MCF 10A (cell line): ENCODE data around the gene OR5B3. TPM values are rescaled to one million over a fixed set of nuclear protein-coding genes. Genes with fewer than 3 reads are reported as not detected.

Source experiments
- Bru-seq: library from RNA; stranded (reverse); fragments of 400-500 nt; gene quantifications from one replicate; lab custom pipeline; 2021; lab: Mats Ljungman, UMichigan
- BruChase-seq, 2 experiments: library from RNA; stranded (reverse); fragments of 400-500 nt; gene quantifications; one replicate each; lab custom pipeline; 2021; lab: Mats Ljungman, UMichigan
- BruUV-seq: library from RNA; stranded (reverse); fragments of 400-500 nt; replicated peaks from 2 replicates; lab custom pipeline; 2021; lab: Mats Ljungman, UMichigan
- CTCF ChIA-PET: fragments of 300-600 bp; sonication (Branson Sonifier 250); formaldehyde crosslinking; extraction: SDS; loops from one replicate; lab custom pipeline; 2021; ENCODE audit warnings: antibody characterized with exemption, inconsistent platforms; lab: Yijun Ruan, JAX
- POLR2A ChIA-PET: fragments of 300-600, 350-650 bp; sonication (Branson Sonifier 250); formaldehyde crosslinking; extraction: SDS; loops from one replicate; lab custom pipeline; 2020; ENCODE audit warnings: antibody characterized with exemption, inconsistent platforms; lab: Yijun Ruan, JAX
- DNase-seq: peaks from one replicate; pipeline ENCODE4 v3.0.0-alpha.2; 2018; ENCODE audit not compliant: unreplicated experiment
- H3K27ac Mint-ChIP-seq: one replicate; pipeline ENCODE4 v1.8.0; 2022; ENCODE audit warnings: mild to moderate bottlenecking, low read depth, mixed read lengths; ENCODE audit not compliant: unreplicated experiment
- H3K27me3 Mint-ChIP-seq: one replicate; pipeline ENCODE4 v1.8.0; 2022; ENCODE audit warnings: mixed read lengths; ENCODE audit not compliant: insufficient read depth, unreplicated experiment
- H3K36me3 Mint-ChIP-seq: one replicate; pipeline ENCODE4 v1.8.0; 2022; ENCODE audit warnings: mild to moderate bottlenecking, moderate library complexity, mixed read lengths; ENCODE audit not compliant: insufficient read depth, unreplicated experiment
- H3K4me1 Mint-ChIP-seq: one replicate; pipeline ENCODE4 v1.8.0; 2022; ENCODE audit warnings: mixed read lengths; ENCODE audit not compliant: insufficient read depth, unreplicated experiment
- H3K4me3 Mint-ChIP-seq: one replicate; pipeline ENCODE4 v1.8.0; 2022; ENCODE audit warnings: mild to moderate bottlenecking, moderate library complexity, mixed read lengths; ENCODE audit not compliant: unreplicated experiment
- H3K9me3 Mint-ChIP-seq: one replicate; pipeline ENCODE4 v1.8.0; 2022; ENCODE audit warnings: mixed read lengths; ENCODE audit not compliant: unreplicated experiment
- CTCF ChIP-seq: fragments of 200-600 bp; IDR thresholded peaks from one replicate; pipeline ENCODE4 v1.8.0; 2022; ENCODE audit warnings: antibody characterized with exemption, mild to moderate bottlenecking; ENCODE audit not compliant: unreplicated experiment
- intact Hi-C: fragments of 100-400 bp; cut with micrococcal nuclease; formaldehyde crosslinking; loops from 2 replicates; pipeline ENCODE4 v1.14.1; 2022
- long read RNA-seq: library from polyadenylated mRNA; stranded (forward); transcript quantifications from one replicate; pipeline ENCODE4 v2.0.0, GENCODE V29; 2022
- total RNA-seq: library from RNA; stranded (reverse); gene quantifications from 2 replicates; pipeline ENCODE4 v1.2.3, GENCODE V29; 2022

OR5B3 gene
- total RNA-seq (not detected in 2 replicates), Bru-seq, nascent RNA (not detected), BruChase-seq, experiment 1, labeled RNA remaining after a 6-hour chase (not detected), BruChase-seq, experiment 2, labeled RNA remaining after a 2-hour chase (not detected)
- long read RNA-seq: 0 reads

DNA sequence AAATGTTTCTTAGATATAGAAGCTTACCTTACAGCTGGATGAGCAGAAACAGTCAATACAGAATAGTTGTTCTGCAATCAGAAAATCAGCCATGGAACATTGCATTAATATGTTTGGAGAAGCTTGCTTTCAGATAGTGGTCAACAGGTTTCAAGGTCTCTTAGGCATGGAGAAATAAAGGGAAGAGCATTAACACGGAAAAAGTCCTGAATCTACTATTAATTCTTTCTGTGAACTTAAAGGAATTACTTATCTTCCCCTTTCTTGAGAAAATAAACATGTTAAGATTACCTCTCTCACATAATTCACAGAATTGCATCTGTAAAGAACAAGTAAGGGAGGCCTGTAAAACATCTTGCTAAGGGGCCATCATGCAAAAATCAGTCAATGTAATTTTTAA is at the start of gene OR5B3:
Gene OR5B3 (minus strand): TSS at position 101 of the 400 bp plus-strand sequence. CDS start 3,465 bp downstream, outside the sequence.
- intact Hi-C loops: no loop called here
- no peak within 1 kb of the TSS for H3K4me3 Mint-ChIP-seq
- no peak within 1 kb of the TSS for H3K27ac Mint-ChIP-seq
- POLR2A ChIA-PET: interaction anchor here (0.6 kb wide), 1 partner anchor 9 kb away, joined by 4 read pairs; no protein-coding TSS in a partner anchor
- no peaks in the 10 kb centered on the region for H3K36me3 Mint-ChIP-seq
- peaks cover 14% of the 10 kb centered on the region for H3K9me3 Mint-ChIP-seq
- no peak for DNase-seq
- CTCF ChIA-PET: no interaction called here
- no TSS peak for BruUV-seq
- TF ChIP-seq CTCF: no peak
- no peaks in the 10 kb centered on the region for H3K4me1 Mint-ChIP-seq
- no peaks in the 10 kb centered on the region for H3K27me3 Mint-ChIP-seq

DNA sequence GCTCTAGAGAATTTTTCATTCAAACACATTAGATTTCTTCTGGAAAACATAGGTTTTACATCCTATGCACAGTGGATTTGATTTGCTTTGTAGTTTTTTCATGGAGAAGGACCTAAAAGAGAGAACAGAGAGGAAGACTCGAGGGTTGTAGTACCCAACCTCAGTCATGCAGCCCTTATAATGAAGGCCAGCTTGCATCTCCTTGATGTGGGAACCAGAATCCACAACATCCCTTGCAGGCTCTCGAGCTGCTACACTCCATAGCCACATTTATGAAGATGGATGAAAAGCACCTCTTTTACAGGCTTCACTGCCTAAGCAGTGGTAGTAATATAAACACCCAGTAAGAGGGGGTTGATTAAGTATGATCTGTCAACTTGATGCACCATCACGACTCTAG is 44.9 kb upstream of the OR5B3 start:
- H3K36me3 Mint-ChIP-seq: no peaks in the 10 kb centered on the region
- no peak overlapping the region for H3K27ac Mint-ChIP-seq
- H3K4me1 Mint-ChIP-seq: no peaks in the 10 kb centered on the region
- H3K27me3 Mint-ChIP-seq: no peaks in the 10 kb centered on the region
- BruUV-seq: no TSS peak
- H3K9me3 Mint-ChIP-seq: peaks cover 13% of the 10 kb centered on the region
- DNase-seq: no peak
- TF ChIP-seq CTCF: no peak
- H3K4me3 Mint-ChIP-seq: no peak overlapping the region
- intact Hi-C loops: no loop called here
- POLR2A ChIA-PET: no interaction called here
- CTCF ChIA-PET: interaction anchor here (0.7 kb wide), 1 partner anchor 77 kb away, joined by 3 read pairs; no protein-coding TSS in a partner anchor

DNA sequence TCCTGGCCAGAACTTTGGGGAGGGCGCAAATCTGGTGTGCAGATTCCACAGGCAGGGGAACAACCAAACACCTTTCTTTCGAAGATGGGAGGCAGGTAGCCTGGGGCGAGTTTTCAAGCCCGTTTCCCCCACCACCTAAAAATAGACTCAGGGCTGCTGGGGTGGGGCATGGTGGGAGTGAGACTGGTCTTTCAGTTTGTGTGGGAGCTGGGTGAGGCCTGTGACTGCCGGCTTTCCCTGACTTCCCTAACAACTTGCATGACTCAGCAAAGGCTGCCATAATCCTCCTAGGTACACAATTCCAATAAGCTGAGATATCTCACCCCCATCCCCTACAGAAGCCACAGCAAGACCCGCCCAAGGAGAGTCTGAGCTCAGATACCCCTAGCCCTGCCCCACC is 39.6 kb upstream of the OR5B3 start:
- no peak overlapping the region for H3K27ac Mint-ChIP-seq
- no peak for TF ChIP-seq CTCF
- peaks cover 13% of the 10 kb centered on the region for H3K9me3 Mint-ChIP-seq
- DNase-seq: peak; percentile 2
- H3K4me1 Mint-ChIP-seq: no peaks in the 10 kb centered on the region
- no peak overlapping the region for H3K4me3 Mint-ChIP-seq
- intact Hi-C loops: no loop called here
- H3K36me3 Mint-ChIP-seq: no peaks in the 10 kb centered on the region
- ChIA-PET CTCF (no interaction called here), POLR2A (no interaction called here)
- no TSS peak for BruUV-seq
- no peaks in the 10 kb centered on the region for H3K27me3 Mint-ChIP-seq

DNA sequence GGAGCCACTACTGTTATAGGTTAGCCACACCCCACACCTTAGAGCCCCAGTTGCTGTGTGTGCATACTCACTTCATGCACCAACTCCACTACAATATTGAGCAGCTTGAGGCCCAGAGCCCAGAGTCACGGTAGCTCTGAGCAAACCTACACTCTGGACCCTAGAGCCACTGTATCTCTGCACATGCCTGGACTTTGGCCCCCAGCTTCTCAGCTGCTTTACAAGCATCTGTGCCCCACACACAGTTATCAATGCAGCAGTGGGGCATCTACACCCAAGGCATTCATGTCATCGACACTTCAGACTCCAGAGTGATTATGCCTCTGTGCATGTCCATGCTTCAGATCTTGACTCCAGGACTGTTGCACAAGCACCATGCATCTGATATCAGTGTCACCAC is 37.6 kb upstream of the OR5B3 start:
- no TSS peak for BruUV-seq
- POLR2A ChIA-PET: no interaction called here
- DNase-seq: no peak
- no peak overlapping the region for H3K4me3 Mint-ChIP-seq
- no peaks in the 10 kb centered on the region for H3K36me3 Mint-ChIP-seq
- H3K4me1 Mint-ChIP-seq: no peaks in the 10 kb centered on the region
- intact Hi-C loops: no loop called here
- no peak for TF ChIP-seq CTCF
- H3K9me3 Mint-ChIP-seq: peaks cover 8% of the 10 kb centered on the region
- H3K27me3 Mint-ChIP-seq: no peaks in the 10 kb centered on the region
- H3K27ac Mint-ChIP-seq: no peak overlapping the region
- CTCF ChIA-PET: no interaction called here
